HCT116 (cell line): ENCODE results near the gene CSPG4. TPM values are rescaled to one million over a fixed set of nuclear protein-coding genes. Genes with fewer than 3 reads are reported as not detected.
A peak's percentile ranks its signal among the peaks of the same experiment; 100 is the strongest.

ENCODE experiments used
- ATAC-seq: fragments of 200-7000 bp; cut with Tn5 transposase; 2 replicates; pipeline ENCODE4 v1.9.1; 2020; ENCODE audit warnings: mild to moderate bottlenecking, moderate library complexity
- BruUV-seq: library from RNA; stranded (reverse); fragments of 400-500 nt; replicated peaks from 2 replicates; lab custom pipeline; 2021; lab: Mats Ljungman, UMichigan
- CTCF ChIA-PET: fragments of 300-600 bp; sonication (Branson Sonifier 250); formaldehyde crosslinking; loops from one replicate; lab custom pipeline; 2021; ENCODE audit warnings: antibody characterized with exemption; lab: Charles Lee
- POLR2A ChIA-PET: fragments of 300-600, 350-600 bp; sonication (Branson Sonifier 250); formaldehyde crosslinking; loops from one replicate; lab custom pipeline; 2021; ENCODE audit warnings: antibody characterized with exemption; lab: Charles Lee
- RAD21 ChIA-PET, 2 experiments: fragments of 300-600 bp; sonication (Branson Sonifier 250); formaldehyde crosslinking; loops; one replicate each; lab custom pipeline; 2023; ENCODE audit warnings: low total read pairs in 2 of 2; ENCODE audit not compliant: uncharacterized antibody in 2 of 2, unreplicated experiment in 2 of 2, low non-redundant PET in 1 of 2; lab: Charles Lee
- DNase-seq: peaks from one replicate; pipeline ENCODE4 v3.0.0-alpha.2; 2010; ENCODE audit warnings: low read depth, low spot score
- H2AFZ ChIP-seq: fragments of 200-600 bp; shearing (Covaris generic), sonication (generic); 2 replicates; pipeline ENCODE4 v1.6.1; 2017; ENCODE audit warnings: low read depth, mixed run types, mixed read lengths, antibody characterized with exemption, low read length; ENCODE audit not compliant: poor library complexity, severe bottlenecking
- H3K27ac ChIP-seq: 2 replicates; pipeline ENCODE4 v1.5.1; 2012; ENCODE audit warnings: low read depth, low read length
- H3K27me3 ChIP-seq: fragments of 200-600 bp; sonication (generic); 2 replicates; pipeline ENCODE4 v1.6.1; 2016; ENCODE audit warnings: mixed run types, low read length, mixed read lengths; ENCODE audit not compliant: insufficient read depth
- H3K36me3 ChIP-seq, 2 experiments: fragments of 200-500 bp in 1 of 2; fragments of 200-600 bp in 1 of 2; sonication (Bioruptor generic) in 1 of 2; sonication (generic) in 1 of 2; 2 replicates each; pipeline versions ENCODE4 v1.5.1 to v1.6.1; 2014 to 2016; ENCODE audit warnings: low read length in 2 of 2, inconsistent platforms in 1 of 2, mixed read lengths in 1 of 2, mixed run types in 1 of 2; ENCODE audit not compliant: insufficient read depth in 2 of 2, control insufficient read depth in 1 of 2
- H3K4me1 ChIP-seq, 2 experiments: fragments of 200-600 bp in 1 of 2; sonication (generic) in 1 of 2; 2 replicates each; pipeline versions ENCODE4 v1.5.1 to v1.6.1; 2012 to 2017; ENCODE audit warnings: low read length in 2 of 2, inconsistent platforms in 1 of 2, mild to moderate bottlenecking in 1 of 2, mixed read lengths in 1 of 2, mixed run types in 1 of 2, moderate library complexity in 1 of 2; ENCODE audit not compliant: insufficient read depth in 2 of 2, control insufficient read depth in 1 of 2
- H3K4me2 ChIP-seq: fragments of 200-600 bp; sonication (generic); 2 replicates; pipeline ENCODE4 v1.6.1; 2017; ENCODE audit warnings: mixed run types, low read length, mixed read lengths
- H3K4me3 ChIP-seq, 2 experiments: fragments of 200-600 bp in 1 of 2; sonication (generic) in 1 of 2; replicated peaks in 1 of 2; 2 replicates each; pipeline ENCODE4 v1.5.1; 2011 to 2016; ENCODE audit warnings: low read length in 2 of 2, control low read depth in 1 of 2, low read depth in 1 of 2, mild to moderate bottlenecking in 1 of 2, mixed read lengths in 1 of 2, mixed run types in 1 of 2
- H3K79me2 ChIP-seq: fragments of 200-600 bp; sonication (generic); 2 replicates; pipeline ENCODE4 v1.6.1; 2017; ENCODE audit warnings: mild to moderate bottlenecking, mixed run types, low read length, moderate library complexity, mixed read lengths; ENCODE audit not compliant: insufficient read depth
- H3K9ac ChIP-seq: fragments of 200-600 bp; sonication (generic); 2 replicates; pipeline ENCODE4 v1.6.1; 2016; ENCODE audit warnings: low read length, mixed read lengths
- H3K9me2 ChIP-seq: fragments of 200-600 bp; sonication (generic), shearing (Covaris generic); 2 replicates; pipeline ENCODE4 v1.6.1; 2017; ENCODE audit warnings: mixed run types, mild to moderate bottlenecking, moderate library complexity; ENCODE audit not compliant: insufficient read depth
- H3K9me3 ChIP-seq, 2 experiments: fragments of 200-500 bp in 1 of 2; fragments of 200-600 bp in 1 of 2; sonication (Bioruptor generic) in 1 of 2; sonication (generic) in 1 of 2; 2 replicates each; pipeline ENCODE4 v1.6.1; 2014 to 2017; ENCODE audit warnings: low read length in 2 of 2, mixed read lengths in 2 of 2, inconsistent platforms in 1 of 2, low read depth in 1 of 2, mild to moderate bottlenecking in 1 of 2, mixed run types in 1 of 2, moderate library complexity in 1 of 2; ENCODE audit not compliant: control insufficient read depth in 1 of 2, insufficient read depth in 1 of 2
- H4K20me1 ChIP-seq: fragments of 200-600 bp; sonication (generic), shearing (Covaris generic); 2 replicates; pipeline ENCODE4 v1.6.1; 2017; ENCODE audit warnings: mixed run types, mild to moderate bottlenecking, moderate library complexity; ENCODE audit not compliant: insufficient read depth
- CBX3 ChIP-seq: IDR thresholded peaks from 2 replicates; pipeline ENCODE4 v1.6.1; 2012; ENCODE audit warnings: low read depth
- CEBPB ChIP-seq: IDR thresholded peaks from 2 replicates; pipeline ENCODE4 v1.6.1; 2012; ENCODE audit warnings: low read depth
- EGR1 ChIP-seq: IDR thresholded peaks from 2 replicates; pipeline ENCODE4 v1.6.1; 2012; ENCODE audit warnings: low read depth
- EZH2 ChIP-seq: fragments of 200-600 bp; sonication (generic); IDR thresholded peaks from 2 replicates; pipeline ENCODE4 v1.6.1; 2017; ENCODE audit warnings: antibody characterized with exemption, mixed run types
- FOSL1 ChIP-seq: IDR thresholded peaks from 2 replicates; pipeline ENCODE4 v1.6.1; 2012; ENCODE audit warnings: low read depth
- JUND ChIP-seq: IDR thresholded peaks from 2 replicates; pipeline ENCODE4 v1.6.1; 2012
- POLR2A ChIP-seq: IDR thresholded peaks from 2 replicates; pipeline ENCODE4 v1.7.0; 2011; ENCODE audit warnings: borderline replicate concordance; ENCODE audit not compliant: insufficient read depth, insufficient read length; ENCODE audit errors: extremely low read depth
- POLR2AphosphoS5 ChIP-seq: IDR thresholded peaks from 2 replicates; pipeline ENCODE4 v1.6.1; 2011; ENCODE audit warnings: mild to moderate bottlenecking, low read depth, low read length, moderate library complexity
- RAD21 ChIP-seq: IDR thresholded peaks from 2 replicates; pipeline ENCODE4 v1.6.1; 2012; ENCODE audit warnings: low read depth, mild to moderate bottlenecking
- SIN3A ChIP-seq: IDR thresholded peaks from 2 replicates; pipeline ENCODE4 v1.6.1; 2012; ENCODE audit warnings: low read depth
- SRF ChIP-seq: IDR thresholded peaks from 2 replicates; pipeline ENCODE4 v1.6.1; 2012; ENCODE audit warnings: low read depth
- TCF7L2 ChIP-seq: IDR thresholded peaks from 2 replicates; pipeline ENCODE4 v1.7.0; 2011; ENCODE audit warnings: borderline replicate concordance, inconsistent platforms; ENCODE audit not compliant: insufficient read depth, insufficient read length; ENCODE audit errors: extremely low read depth
- YY1 ChIP-seq: IDR thresholded peaks from 2 replicates; pipeline ENCODE4 v1.6.1; 2011; ENCODE audit warnings: low read length, low read depth, moderate library complexity, mild to moderate bottlenecking; ENCODE audit not compliant: insufficient replicate concordance; ENCODE audit errors: extremely low read depth
- ZFX ChIP-seq: fragments of 450-650 bp; IDR thresholded peaks from 2 replicates; pipeline ENCODE4 v1.6.1; 2017
- intact Hi-C: fragments of 100-400 bp; cut with micrococcal nuclease; formaldehyde crosslinking; loops from 2 replicates; pipeline ENCODE4 v1.10.0; 2022
- total RNA-seq: library from RNA; stranded (reverse); gene quantifications from one replicate; pipeline ENCODE4 v1.2.1, GENCODE V29; 2021; ENCODE audit not compliant: unreplicated experiment
- TF ChIP-seq, protein P1 (sequence below), 3 experiments: fragments of 200-600 bp in 1 of 3; sonication (generic) in 1 of 3; IDR thresholded peaks in 2 of 3; conservative IDR thresholded peaks in 1 of 3; 2 replicates each; pipeline ENCODE4 v1.5.1; 2012 to 2017; ENCODE audit warnings: low read depth in 2 of 3, low read length in 2 of 3, antibody characterized with exemption in 1 of 3, borderline replicate concordance in 1 of 3, control low read depth in 1 of 3, mild to moderate bottlenecking in 1 of 3, mixed read lengths in 1 of 3, mixed run types in 1 of 3, moderate library complexity in 1 of 3; ENCODE audit not compliant: insufficient read depth in 1 of 3
- TF ChIP-seq, protein P2 (sequence below): IDR thresholded peaks from 2 replicates; pipeline ENCODE4 v1.6.1; 2011; ENCODE audit warnings: mild to moderate bottlenecking, low read length, moderate library complexity; ENCODE audit not compliant: insufficient replicate concordance; ENCODE audit errors: extremely low read depth
- TF ChIP-seq, protein P3 (sequence below): IDR thresholded peaks from 2 replicates; pipeline ENCODE4 v1.6.1; 2012
- TF ChIP-seq, protein P4 (sequence below): IDR thresholded peaks from 2 replicates; pipeline ENCODE4 v1.6.1; 2012; ENCODE audit warnings: low read depth

The CSPG4 gene
- total RNA-seq, 1 experiment from 2014 or later: 18.1 TPM

DNA sequence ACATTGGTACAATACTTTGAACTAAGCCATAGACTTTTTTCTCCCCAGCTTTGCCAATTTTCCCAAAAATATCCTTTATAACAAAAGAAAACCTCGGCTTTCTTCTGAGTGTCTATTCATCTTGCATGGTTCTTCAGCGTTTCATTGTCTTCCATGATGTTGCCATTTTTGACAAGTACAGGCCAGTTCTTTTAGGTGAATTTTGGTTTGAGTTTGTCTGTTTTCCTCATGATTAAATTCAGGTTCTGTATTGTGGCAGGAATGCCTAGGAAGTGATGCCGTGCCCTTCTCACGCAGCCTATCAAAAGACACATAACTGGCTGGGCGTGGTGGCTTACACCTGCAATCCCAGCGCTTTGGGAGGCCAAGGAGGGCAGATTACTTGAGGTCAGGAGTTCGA, 7.6 kb upstream of the CSPG4 start:
- Histone ChIP-seq H3K9ac (no peak overlapping the region), H3K4me1 (peaks cover 13 to 38% of the 10 kb centered on the region in 2 experiments; a peak in 3 of 4 replicates), H3K9me3 (no peaks in the 10 kb centered on the region), H3K79me2 (no peaks in the 10 kb centered on the region), H3K27me3 (no peaks in the 10 kb centered on the region), H3K9me2 (no peaks in the 10 kb centered on the region), H3K27ac (no peak overlapping the region), H4K20me1 (no peaks in the 10 kb centered on the region), H3K4me3 (no peak overlapping the region), H2AFZ (no peak overlapping the region), H3K4me2 (peak overlapping the region; percentile 38; the same call in 1 of the 2 replicates), H3K36me3 (no peaks in the 10 kb centered on the region)
- no peak for DNase-seq
- CTCF ChIA-PET: no interaction called here
- BruUV-seq: no TSS peak
- intact Hi-C loops: loop anchor here (10.0 kb wide), 1 partner anchor 415 kb away; no protein-coding TSS in a partner anchor
- no peak for ATAC-seq
- RAD21 ChIA-PET: no interaction called here
- POLR2A ChIA-PET: no interaction called here
- TF ChIP-seq FOSL1 (no peak), ZFX (no peak), SRF (no peak), TCF7L2 (no peak), CBX3 (no peak), EGR1 (no peak), RAD21 (no peak), SIN3A (no peak), POLR2A (no peak), POLR2AphosphoS5 (no peak), JUND (no peak), YY1 (no peak), CEBPB (no peak), EZH2 (no peak)
- TF ChIP-seq, protein P1, sequence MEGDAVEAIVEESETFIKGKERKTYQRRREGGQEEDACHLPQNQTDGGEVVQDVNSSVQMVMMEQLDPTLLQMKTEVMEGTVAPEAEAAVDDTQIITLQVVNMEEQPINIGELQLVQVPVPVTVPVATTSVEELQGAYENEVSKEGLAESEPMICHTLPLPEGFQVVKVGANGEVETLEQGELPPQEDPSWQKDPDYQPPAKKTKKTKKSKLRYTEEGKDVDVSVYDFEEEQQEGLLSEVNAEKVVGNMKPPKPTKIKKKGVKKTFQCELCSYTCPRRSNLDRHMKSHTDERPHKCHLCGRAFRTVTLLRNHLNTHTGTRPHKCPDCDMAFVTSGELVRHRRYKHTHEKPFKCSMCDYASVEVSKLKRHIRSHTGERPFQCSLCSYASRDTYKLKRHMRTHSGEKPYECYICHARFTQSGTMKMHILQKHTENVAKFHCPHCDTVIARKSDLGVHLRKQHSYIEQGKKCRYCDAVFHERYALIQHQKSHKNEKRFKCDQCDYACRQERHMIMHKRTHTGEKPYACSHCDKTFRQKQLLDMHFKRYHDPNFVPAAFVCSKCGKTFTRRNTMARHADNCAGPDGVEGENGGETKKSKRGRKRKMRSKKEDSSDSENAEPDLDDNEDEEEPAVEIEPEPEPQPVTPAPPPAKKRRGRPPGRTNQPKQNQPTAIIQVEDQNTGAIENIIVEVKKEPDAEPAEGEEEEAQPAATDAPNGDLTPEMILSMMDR (IDR thresholded peaks at IDR 0.05 in 2 of 3, conservative IDR thresholded peaks at IDR 0.05 in 1 of 3; ENCODE audit: borderline replicate concordance in 1 of 3, insufficient read depth in 1 of 3, low read depth in 2 of 3, low read length in 2 of 3): no peak
- TF ChIP-seq, protein P2, sequence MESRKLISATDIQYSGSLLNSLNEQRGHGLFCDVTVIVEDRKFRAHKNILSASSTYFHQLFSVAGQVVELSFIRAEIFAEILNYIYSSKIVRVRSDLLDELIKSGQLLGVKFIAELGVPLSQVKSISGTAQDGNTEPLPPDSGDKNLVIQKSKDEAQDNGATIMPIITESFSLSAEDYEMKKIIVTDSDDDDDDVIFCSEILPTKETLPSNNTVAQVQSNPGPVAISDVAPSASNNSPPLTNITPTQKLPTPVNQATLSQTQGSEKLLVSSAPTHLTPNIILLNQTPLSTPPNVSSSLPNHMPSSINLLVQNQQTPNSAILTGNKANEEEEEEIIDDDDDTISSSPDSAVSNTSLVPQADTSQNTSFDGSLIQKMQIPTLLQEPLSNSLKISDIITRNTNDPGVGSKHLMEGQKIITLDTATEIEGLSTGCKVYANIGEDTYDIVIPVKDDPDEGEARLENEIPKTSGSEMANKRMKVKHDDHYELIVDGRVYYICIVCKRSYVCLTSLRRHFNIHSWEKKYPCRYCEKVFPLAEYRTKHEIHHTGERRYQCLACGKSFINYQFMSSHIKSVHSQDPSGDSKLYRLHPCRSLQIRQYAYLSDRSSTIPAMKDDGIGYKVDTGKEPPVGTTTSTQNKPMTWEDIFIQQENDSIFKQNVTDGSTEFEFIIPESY: no peak
- TF ChIP-seq, protein P3, sequence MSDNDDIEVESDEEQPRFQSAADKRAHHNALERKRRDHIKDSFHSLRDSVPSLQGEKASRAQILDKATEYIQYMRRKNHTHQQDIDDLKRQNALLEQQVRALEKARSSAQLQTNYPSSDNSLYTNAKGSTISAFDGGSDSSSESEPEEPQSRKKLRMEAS: no peak
- TF ChIP-seq, protein P4, sequence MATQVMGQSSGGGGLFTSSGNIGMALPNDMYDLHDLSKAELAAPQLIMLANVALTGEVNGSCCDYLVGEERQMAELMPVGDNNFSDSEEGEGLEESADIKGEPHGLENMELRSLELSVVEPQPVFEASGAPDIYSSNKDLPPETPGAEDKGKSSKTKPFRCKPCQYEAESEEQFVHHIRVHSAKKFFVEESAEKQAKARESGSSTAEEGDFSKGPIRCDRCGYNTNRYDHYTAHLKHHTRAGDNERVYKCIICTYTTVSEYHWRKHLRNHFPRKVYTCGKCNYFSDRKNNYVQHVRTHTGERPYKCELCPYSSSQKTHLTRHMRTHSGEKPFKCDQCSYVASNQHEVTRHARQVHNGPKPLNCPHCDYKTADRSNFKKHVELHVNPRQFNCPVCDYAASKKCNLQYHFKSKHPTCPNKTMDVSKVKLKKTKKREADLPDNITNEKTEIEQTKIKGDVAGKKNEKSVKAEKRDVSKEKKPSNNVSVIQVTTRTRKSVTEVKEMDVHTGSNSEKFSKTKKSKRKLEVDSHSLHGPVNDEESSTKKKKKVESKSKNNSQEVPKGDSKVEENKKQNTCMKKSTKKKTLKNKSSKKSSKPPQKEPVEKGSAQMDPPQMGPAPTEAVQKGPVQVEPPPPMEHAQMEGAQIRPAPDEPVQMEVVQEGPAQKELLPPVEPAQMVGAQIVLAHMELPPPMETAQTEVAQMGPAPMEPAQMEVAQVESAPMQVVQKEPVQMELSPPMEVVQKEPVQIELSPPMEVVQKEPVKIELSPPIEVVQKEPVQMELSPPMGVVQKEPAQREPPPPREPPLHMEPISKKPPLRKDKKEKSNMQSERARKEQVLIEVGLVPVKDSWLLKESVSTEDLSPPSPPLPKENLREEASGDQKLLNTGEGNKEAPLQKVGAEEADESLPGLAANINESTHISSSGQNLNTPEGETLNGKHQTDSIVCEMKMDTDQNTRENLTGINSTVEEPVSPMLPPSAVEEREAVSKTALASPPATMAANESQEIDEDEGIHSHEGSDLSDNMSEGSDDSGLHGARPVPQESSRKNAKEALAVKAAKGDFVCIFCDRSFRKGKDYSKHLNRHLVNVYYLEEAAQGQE: no peak
